Sigmoid colon (tissue), 7 donors: ENCODE results near the gene AQP1. TPM values are rescaled to one million over a fixed set of nuclear protein-coding genes. Genes with fewer than 3 reads are reported as not detected.

Source experiments
- DNase-seq: peaks from one replicate; pipeline ENCODE4 v3.0.0-alpha.2; 2019
- H3K27ac ChIP-seq, 4 donors: fragments of 200-600 bp; sonication (generic); one replicate each; pipeline ENCODE4 v1.5.1; 2016 to 2019; ENCODE audit warnings: mild to moderate bottlenecking in 1 of 4
- H3K27me3 ChIP-seq, 3 donors: fragments of 200-600 bp; sonication (generic); one replicate each; pipeline ENCODE4 v1.5.1; 2019; ENCODE audit warnings: mild to moderate bottlenecking in 1 of 3
- H3K36me3 ChIP-seq, 4 donors: fragments of 200-600 bp; sonication (generic); one replicate each; pipeline ENCODE4 v1.5.1; 2016 to 2019
- H3K4me1 ChIP-seq, 4 donors: fragments of 200-600 bp; sonication (generic); one replicate each; pipeline ENCODE4 v1.5.1; 2017 to 2019
- H3K4me3 ChIP-seq, 4 donors: fragments of 200-600 bp; sonication (generic); one replicate each; pipeline ENCODE4 v1.5.1; 2017 to 2019; ENCODE audit warnings: mild to moderate bottlenecking in 2 of 4, moderate library complexity in 1 of 4
- H3K9me3 ChIP-seq, 4 donors: fragments of 200-600 bp in 3 of 4; sonication (generic) in 3 of 4; one replicate each; pipeline versions ENCODE4 v1.5.1 to v1.6.1; 2013 to 2019
- EP300 ChIP-seq, 4 donors: sonication (generic); formaldehyde crosslinking; IDR thresholded peaks; one replicate each; pipeline ENCODE4 v1.6.1; 2017; ENCODE audit warnings: antibody characterized with exemption in 4 of 4
- POLR2A ChIP-seq, 2 donors: fragments of 450-650 bp; IDR thresholded peaks; one replicate each; pipeline ENCODE4 v1.6.1; 2016; ENCODE audit warnings: antibody characterized with exemption in 2 of 2, mild to moderate bottlenecking in 2 of 2, moderate library complexity in 2 of 2
- POLR2AphosphoS5 ChIP-seq, 4 donors: sonication (generic); formaldehyde crosslinking; IDR thresholded peaks; one replicate each; pipeline ENCODE4 v1.6.1; 2017; ENCODE audit warnings: antibody characterized with exemption in 4 of 4
- WGBS, 2 donors: extraction: QIAGEN DNeasy Blood & Tissue Kit; methylation state at CpG; one replicate each; pipeline ENCODE4 v1.1.7; 2013; 5-methylcytosine and 5-hydroxymethylcytosine counted together
- intact Hi-C: fragments of 100-400 bp; cut with DNase I; formaldehyde crosslinking; loops from one replicate; pipeline ENCODE4 v1.15.1; 2023
- polyA plus RNA-seq, 3 donors: library from polyadenylated mRNA; stranded (reverse); fragments of 200-250 nt; gene quantifications; one replicate each; pipeline ENCODE4 v1.2.3, GENCODE V29; 2013
- total RNA-seq, 4 donors: library from RNA; depleted of rRNA; stranded (reverse); fragments of >200 nt; gene quantifications; one replicate each; pipeline ENCODE4 v1.1.0, GENCODE V29; 2016
- TF ChIP-seq, protein P1 (sequence below), 4 experiments: fragments of 450-650 bp in 3 of 4; fragments of 200-600 bp in 1 of 4; IDR thresholded peaks; one replicate each; pipeline ENCODE4 v1.5.1; 2016 to 2019; ENCODE audit warnings: antibody characterized with exemption in 4 of 4, mild to moderate bottlenecking in 3 of 4, moderate library complexity in 2 of 4
- donor health status: healthy with polysubstance abuse.
- donor health status: Bipolar disorder and iron deficiency.
- donor health status: healthy.

AQP1 gene
- total and polyA plus RNA-seq, 7 donors: 3.7 to 191 (median 66.0) TPM

DNA sequence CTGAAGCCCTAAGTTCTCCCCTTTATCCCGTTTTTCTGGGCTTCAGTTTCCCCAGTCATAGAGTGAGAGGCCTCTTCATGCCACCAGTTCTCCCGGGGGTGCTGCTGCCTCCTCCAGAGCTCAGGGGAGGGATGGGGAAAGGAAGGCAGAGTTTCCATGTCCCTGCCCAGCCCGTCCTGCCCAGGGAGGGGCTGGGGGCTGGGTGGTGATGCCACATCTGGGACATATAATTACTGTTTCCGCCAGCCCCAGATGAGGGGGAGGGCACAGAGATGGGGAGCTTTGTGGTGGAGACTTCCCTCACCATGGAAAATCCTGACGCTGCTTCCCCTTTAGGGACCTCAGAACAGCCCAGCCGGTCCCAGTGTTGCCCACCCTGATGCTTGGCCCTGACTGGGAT is 4.1 kb downstream of the AQP1 start:
- intact Hi-C loops: no loop called here
- DNase-seq: no peak
- WGBS, 2 donors: 46 to 68% methylated on average over 6 of the region's 6 CpGs

DNA sequence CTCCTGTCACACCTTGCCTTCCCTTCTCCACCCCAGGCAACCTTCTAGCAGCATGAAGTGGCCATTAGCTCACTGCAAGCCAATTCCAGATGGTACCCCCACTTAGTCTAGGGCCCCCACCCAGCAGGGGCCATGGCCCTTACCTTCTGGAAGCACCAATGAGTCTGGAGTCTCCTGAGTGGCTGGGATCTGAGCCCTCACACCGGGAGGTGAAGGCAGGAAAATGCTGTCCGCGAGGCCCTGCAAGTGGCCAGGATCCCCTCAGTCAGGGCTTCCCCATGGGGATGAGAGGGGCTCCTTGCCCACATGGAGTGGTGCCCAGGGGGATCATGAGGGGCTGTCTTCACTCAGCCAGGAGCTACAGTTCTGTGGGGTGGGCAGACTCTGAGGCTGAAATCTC is 4.6 kb downstream of the AQP1 start:
- no peaks in the 10 kb centered on the region for H3K9me3 ChIP-seq
- TF ChIP-seq EP300 (IDR thresholded peaks at IDR 0.05) (no peak), POLR2A (IDR thresholded peaks at IDR 0.05) (no peak), POLR2AphosphoS5 (IDR thresholded peaks at IDR 0.05) (no peak)
- TF ChIP-seq, protein P1, sequence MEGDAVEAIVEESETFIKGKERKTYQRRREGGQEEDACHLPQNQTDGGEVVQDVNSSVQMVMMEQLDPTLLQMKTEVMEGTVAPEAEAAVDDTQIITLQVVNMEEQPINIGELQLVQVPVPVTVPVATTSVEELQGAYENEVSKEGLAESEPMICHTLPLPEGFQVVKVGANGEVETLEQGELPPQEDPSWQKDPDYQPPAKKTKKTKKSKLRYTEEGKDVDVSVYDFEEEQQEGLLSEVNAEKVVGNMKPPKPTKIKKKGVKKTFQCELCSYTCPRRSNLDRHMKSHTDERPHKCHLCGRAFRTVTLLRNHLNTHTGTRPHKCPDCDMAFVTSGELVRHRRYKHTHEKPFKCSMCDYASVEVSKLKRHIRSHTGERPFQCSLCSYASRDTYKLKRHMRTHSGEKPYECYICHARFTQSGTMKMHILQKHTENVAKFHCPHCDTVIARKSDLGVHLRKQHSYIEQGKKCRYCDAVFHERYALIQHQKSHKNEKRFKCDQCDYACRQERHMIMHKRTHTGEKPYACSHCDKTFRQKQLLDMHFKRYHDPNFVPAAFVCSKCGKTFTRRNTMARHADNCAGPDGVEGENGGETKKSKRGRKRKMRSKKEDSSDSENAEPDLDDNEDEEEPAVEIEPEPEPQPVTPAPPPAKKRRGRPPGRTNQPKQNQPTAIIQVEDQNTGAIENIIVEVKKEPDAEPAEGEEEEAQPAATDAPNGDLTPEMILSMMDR (IDR thresholded peaks at IDR 0.05): no peak
- no peak for DNase-seq
- H3K27me3 ChIP-seq: no peaks in the 10 kb centered on the region
- H3K27ac ChIP-seq: peak overlapping the region; percentile 86 to 90 (median 88)
- intact Hi-C loops: no loop called here
- peak overlapping the region in 1 of 4 donors; percentile 12 for H3K4me3 ChIP-seq
- H3K36me3 ChIP-seq: no peaks in the 10 kb centered on the region
- 82 to 85% methylated on average over 3 of the region's 3 CpGs for WGBS, 2 donors
- peaks cover 0 to 85% (median 73%) of the 10 kb centered on the region in 4 donors for H3K4me1 ChIP-seq

More for the DNA sequence above, 4.1 kb downstream of the AQP1 start:
- no peaks in the 10 kb centered on the region for H3K36me3 ChIP-seq
- peak overlapping the region in 2 of 4 donors; percentile 12 to 52 for H3K4me3 ChIP-seq
- peak overlapping the region; percentile 86 to 90 (median 88) for H3K27ac ChIP-seq
- H3K9me3 ChIP-seq: no peaks in the 10 kb centered on the region
- peaks cover 0 to 85% (median 73%) of the 10 kb centered on the region in 4 donors for H3K4me1 ChIP-seq
- TF ChIP-seq, protein P1 (IDR thresholded peaks at IDR 0.05): no peak
- no peak for TF ChIP-seq POLR2A (IDR thresholded peaks at IDR 0.05)
- TF ChIP-seq POLR2AphosphoS5 (IDR thresholded peaks at IDR 0.05): no peak
- no peak for TF ChIP-seq EP300 (IDR thresholded peaks at IDR 0.05)
- H3K27me3 ChIP-seq: no peaks in the 10 kb centered on the region

DNA sequence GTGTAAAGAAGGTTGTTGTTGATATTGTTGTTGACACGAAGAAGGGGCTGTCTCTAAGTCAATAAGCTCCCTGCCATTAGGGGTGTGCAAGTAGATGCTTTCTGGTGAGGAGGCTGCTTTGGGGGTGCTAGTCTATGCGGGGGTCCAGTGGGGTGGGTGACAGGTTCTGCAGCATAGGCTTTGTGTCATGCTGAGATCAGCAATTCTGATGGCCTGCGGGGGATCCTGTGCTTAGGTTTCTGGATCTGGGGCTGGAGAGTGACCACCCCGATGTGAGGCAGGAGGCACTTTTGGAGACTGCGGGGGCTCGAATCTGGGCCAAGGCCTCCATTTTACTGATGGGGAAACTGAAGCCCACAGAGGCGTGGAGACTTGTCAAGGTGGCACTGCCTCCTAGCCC is 5.1 kb downstream of the AQP1 start:
- DNase-seq: no peak
- TF ChIP-seq, protein P1 (IDR thresholded peaks at IDR 0.05): no peak
- no peak for TF ChIP-seq EP300 (IDR thresholded peaks at IDR 0.05)
- TF ChIP-seq POLR2A (IDR thresholded peaks at IDR 0.05): no peak
- no peak for TF ChIP-seq POLR2AphosphoS5 (IDR thresholded peaks at IDR 0.05)
- WGBS, 2 donors: 75 to 90% methylated on average over 7 of the region's 7 CpGs
- Histone ChIP-seq H3K27ac (peak overlapping the region; percentile 86 to 90 (median 88)), H3K4me3 (no peak overlapping the region), H3K4me1 (peaks cover 0 to 85% (median 73%) of the 10 kb centered on the region in 4 donors), H3K9me3 (no peaks in the 10 kb centered on the region), H3K36me3 (no peaks in the 10 kb centered on the region), H3K27me3 (no peaks in the 10 kb centered on the region)
- intact Hi-C loops: no loop called here

DNA sequence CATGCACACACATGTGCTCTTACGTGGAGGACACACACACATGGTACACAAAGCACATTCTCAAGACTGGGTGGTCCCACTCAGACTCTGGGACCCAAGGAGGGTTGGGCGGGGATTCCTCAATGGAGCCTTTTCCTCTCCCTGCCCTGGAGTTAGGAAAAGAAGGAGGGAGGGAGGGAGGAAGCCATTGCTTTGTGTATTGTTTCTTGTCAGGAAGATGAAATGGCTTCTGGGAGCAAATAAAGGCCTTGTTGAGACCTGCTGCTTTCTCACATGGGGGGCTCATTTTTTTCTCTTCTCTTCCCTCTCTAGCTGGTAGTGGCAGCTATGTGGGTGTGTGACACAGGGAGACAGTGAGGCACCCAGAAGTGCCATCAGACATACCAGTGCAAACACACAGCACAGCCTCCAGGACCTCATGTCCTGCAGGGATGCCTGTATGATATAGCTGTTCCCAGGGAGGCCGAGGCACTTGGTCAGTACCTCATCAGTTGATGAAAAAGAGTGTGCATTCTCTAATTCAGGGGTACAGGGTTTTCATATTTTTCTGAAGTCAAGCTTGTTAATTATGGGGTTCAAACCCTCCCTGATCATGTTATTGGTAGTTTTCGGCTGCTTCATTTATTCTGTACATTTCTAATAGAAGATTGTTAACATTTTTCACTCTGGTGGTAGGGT is 5.7 kb downstream of the AQP1 start:
- WGBS, 2 donors: 73 to 77% methylated on average over 4 of the region's 4 CpGs
- TF ChIP-seq POLR2AphosphoS5 (IDR thresholded peaks at IDR 0.05) (no peak), POLR2A (IDR thresholded peaks at IDR 0.05) (no peak), EP300 (IDR thresholded peaks at IDR 0.05) (no peak)
- TF ChIP-seq, protein P1 (IDR thresholded peaks at IDR 0.05): no peak
- intact Hi-C loops: no loop called here
- no peaks in the 10 kb centered on the region for H3K27me3 ChIP-seq
- no peaks in the 10 kb centered on the region for H3K9me3 ChIP-seq
- peaks cover 0 to 84% (median 71%) of the 10 kb centered on the region in 4 donors for H3K4me1 ChIP-seq
- peaks cover 0 to 4% (median under 1%) of the 10 kb centered on the region in 4 donors for H3K36me3 ChIP-seq
- H3K27ac ChIP-seq: peak overlapping the region; percentile 86 to 90 (median 88)
- DNase-seq: no peak
- H3K4me3 ChIP-seq: no peak overlapping the region
